ENCODE results near the gene NEK11. TPM values are rescaled to one million over a fixed set of nuclear protein-coding genes. Genes with fewer than 3 reads are reported as not detected.
A peak's percentile ranks its signal among the peaks of the same experiment; 100 is the strongest.
"Not testable (repeated sequence)": the region's sequence is repeated elsewhere in the genome, so short reads cannot be mapped to it uniquely, and the experiment has no call there.

Gene NEK11
- total RNA-seq, 6 experiments from 2014 or later, result 0.25 to 1.1 (median 0.88) TPM

GRCh38 chr3:131360191-131360755 is 333.6 kb downstream of the NEK11 start:
- no peaks in the 10 kb centered on the region for H3K36me3 ChIP-seq
- WGBS (ENCODE audit: insufficient coverage, low coverage, low lambda C conversion rate, missing lambda C conversion rate), result no CpG with 5 or more reads among the region's 4 CpGs
- TF ChIP-seq POLR2A (IDR thresholded peaks at IDR 0.05), result no peak
- TF ChIP-seq, protein P1, sequence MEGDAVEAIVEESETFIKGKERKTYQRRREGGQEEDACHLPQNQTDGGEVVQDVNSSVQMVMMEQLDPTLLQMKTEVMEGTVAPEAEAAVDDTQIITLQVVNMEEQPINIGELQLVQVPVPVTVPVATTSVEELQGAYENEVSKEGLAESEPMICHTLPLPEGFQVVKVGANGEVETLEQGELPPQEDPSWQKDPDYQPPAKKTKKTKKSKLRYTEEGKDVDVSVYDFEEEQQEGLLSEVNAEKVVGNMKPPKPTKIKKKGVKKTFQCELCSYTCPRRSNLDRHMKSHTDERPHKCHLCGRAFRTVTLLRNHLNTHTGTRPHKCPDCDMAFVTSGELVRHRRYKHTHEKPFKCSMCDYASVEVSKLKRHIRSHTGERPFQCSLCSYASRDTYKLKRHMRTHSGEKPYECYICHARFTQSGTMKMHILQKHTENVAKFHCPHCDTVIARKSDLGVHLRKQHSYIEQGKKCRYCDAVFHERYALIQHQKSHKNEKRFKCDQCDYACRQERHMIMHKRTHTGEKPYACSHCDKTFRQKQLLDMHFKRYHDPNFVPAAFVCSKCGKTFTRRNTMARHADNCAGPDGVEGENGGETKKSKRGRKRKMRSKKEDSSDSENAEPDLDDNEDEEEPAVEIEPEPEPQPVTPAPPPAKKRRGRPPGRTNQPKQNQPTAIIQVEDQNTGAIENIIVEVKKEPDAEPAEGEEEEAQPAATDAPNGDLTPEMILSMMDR (IDR thresholded peaks at IDR 0.05), result no peak
- H3K9me3 ChIP-seq, result no peaks in the 10 kb centered on the region
- peaks cover 0 to 19% (median 5%) of the 10 kb centered on the region in 4 donors for H3K4me1 ChIP-seq
- H3K27ac ChIP-seq, result no peak overlapping the region
- no peaks in the 10 kb centered on the region for H3K27me3 ChIP-seq
- intact Hi-C loops (cut with DNase I), result no loop called here
- ATAC-seq (no peak), DNase-seq (no peak)
- no peak overlapping the region for H3K4me3 ChIP-seq

GRCh38 chr3:131361066-131361463 is 334.4 kb downstream of the NEK11 start:
- intact Hi-C loops (cut with DNase I); H3K36me3 ChIP-seq; DNase-seq; H3K9me3 ChIP-seq; H3K27me3 ChIP-seq; ATAC-seq: not testable (repeated sequence)
- H3K4me3 ChIP-seq, result peak overlapping the region; percentile 2 to 78 (median 72)
- H3K27ac ChIP-seq, result peak overlapping the region in 2 of 3 donors; percentile 34 to 59
- 49% methylated on average over 7 of the region's 7 CpGs for WGBS (ENCODE audit: insufficient coverage, low coverage, low lambda C conversion rate, missing lambda C conversion rate)
- peaks cover 0 to 19% (median 5%) of the 10 kb centered on the region in 4 donors for H3K4me1 ChIP-seq

DNA sequence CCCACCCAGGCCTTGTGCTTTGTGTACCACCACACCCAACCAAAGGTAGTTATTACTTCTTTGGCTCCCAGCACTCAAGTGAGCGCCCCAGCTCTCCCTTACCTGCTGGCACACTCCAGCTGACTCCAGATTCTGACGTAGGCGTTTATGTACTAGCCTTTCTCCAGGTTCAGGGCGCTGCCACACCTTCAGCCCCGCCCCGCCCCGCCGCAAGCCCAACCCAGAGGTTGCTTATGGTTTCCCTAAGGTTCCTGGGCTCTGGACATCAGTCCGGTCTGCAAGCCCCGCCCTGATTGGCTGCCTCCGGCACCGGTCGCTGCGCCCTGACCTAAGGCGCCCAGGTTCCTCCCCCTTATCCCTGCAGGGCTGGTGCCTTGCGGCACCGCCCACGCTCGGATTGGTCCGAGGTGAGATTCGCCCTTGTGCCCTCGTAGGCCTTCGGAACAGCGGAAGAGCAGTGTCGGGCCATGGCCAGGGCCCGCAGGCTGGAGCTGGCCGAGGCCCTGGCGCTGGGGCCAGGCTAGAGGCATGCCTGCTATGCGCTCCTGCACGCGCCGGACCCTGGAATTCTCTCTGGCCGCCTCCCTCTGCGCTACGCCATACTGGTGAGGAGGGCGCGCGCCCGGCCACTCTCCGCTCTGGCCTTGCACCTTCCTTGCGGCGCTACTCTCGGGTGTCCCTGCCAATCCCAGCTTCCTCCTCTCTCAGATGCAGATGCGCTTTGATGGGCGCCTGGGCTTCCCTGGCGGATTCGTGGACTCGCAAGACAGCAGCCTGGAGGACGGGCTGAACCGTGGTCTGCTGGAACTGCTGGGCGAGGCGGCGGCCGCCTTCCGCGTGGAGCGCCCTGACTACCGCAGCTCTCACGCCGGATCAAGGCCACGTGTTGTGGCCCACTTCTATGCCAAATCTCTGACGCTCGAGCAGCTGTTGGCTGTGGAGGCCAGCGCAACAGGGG is 335.1 kb downstream of the NEK11 start:
- TF ChIP-seq, protein P1 (IDR thresholded peaks at IDR 0.05), result no peak
- peak; percentile 89 for TF ChIP-seq POLR2A (IDR thresholded peaks at IDR 0.05)
- H3K27me3 ChIP-seq, result no peaks in the 10 kb centered on the region
- H3K27ac ChIP-seq, result peak overlapping the region; percentile 59 to 96 (median 95)
- H3K36me3 ChIP-seq, result no peaks in the 10 kb centered on the region
- ATAC-seq (peak; percentile 94 to 98 (median 96)), DNase-seq (peak; percentile 96 to 98 (median 98))
- peak overlapping the region; percentile 60 to 78 (median 72) for H3K4me3 ChIP-seq
- no peaks in the 10 kb centered on the region for H3K9me3 ChIP-seq
- WGBS (ENCODE audit: insufficient coverage, low coverage, low lambda C conversion rate, missing lambda C conversion rate), result 8% methylated on average over 12 of the region's 64 CpGs
- peaks cover 0 to 19% (median 5%) of the 10 kb centered on the region in 4 donors for H3K4me1 ChIP-seq
- intact Hi-C loops (cut with DNase I), result no loop called here

- 80% methylated on average over 1 of the region's 3 CpGs for WGBS (ENCODE audit: insufficient coverage, low coverage, low lambda C conversion rate, missing lambda C conversion rate)
- peaks cover 0 to 19% (median 5%) of the 10 kb centered on the region in 4 donors for H3K4me1 ChIP-seq
- no peaks in the 10 kb centered on the region for H3K9me3 ChIP-seq
- no peak for TF ChIP-seq POLR2A (IDR thresholded peaks at IDR 0.05)
- H3K27me3 ChIP-seq, result no peaks in the 10 kb centered on the region
- H3K4me3 ChIP-seq, result no peak overlapping the region
- ATAC-seq (no peak), DNase-seq (no peak)
- H3K27ac ChIP-seq, result no peak overlapping the region
- no peaks in the 10 kb centered on the region for H3K36me3 ChIP-seq
- intact Hi-C loops (cut with DNase I), result no loop called here
Observed at GRCh38 chr3:131363275-131363674, 336.6 kb downstream of the NEK11 start.

DNA sequence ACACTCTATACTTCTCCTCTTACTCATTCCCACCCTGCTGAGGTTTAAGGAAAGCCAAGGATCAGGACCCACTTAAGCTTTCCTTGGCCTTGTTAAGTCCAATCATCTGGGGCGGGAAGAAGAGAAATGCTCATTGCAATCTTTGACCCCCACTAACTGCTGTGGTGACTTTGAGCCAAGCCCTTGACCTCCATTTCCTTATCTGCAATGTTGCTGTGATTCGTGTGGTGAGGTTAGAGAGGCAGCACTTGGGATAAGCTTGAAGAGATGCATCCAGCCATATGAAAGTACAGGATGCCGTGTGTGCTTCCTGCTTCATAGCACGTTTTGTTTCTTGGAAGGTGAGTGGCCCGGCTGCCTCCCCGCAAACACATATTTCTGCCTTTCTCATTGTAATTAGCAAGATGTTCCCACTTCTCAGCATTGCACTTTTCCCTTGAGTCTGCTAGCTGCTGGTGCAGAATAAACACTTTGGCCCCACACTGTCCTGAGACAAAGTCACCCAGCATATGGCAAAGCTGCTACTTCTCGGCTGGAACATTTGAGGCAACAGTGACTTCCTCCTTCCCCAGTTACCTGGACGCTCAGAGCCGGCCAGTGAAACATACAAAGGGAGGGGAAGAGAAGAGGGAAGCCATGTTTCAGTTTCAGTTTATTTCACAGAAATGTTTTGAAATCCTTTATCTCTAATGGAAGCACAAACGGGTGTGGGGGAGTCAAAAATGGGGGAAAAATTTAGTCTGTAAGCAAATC is 344.4 kb downstream of the NEK11 start:
- Histone ChIP-seq H3K36me3 (peaks cover 0 to 13% (median 5%) of the 10 kb centered on the region in 4 donors), H3K4me3 (no peak overlapping the region), H3K9me3 (no peaks in the 10 kb centered on the region), H3K27me3 (no peaks in the 10 kb centered on the region), H3K27ac (no peak overlapping the region), H3K4me1 (no peaks in the 10 kb centered on the region)
- DNase-seq (no peak), ATAC-seq (peak in 2 of 4 donors; percentile 20 to 45)
- 56% methylated on average over 10 of the region's 10 CpGs for WGBS (ENCODE audit: insufficient coverage, low coverage, low lambda C conversion rate, missing lambda C conversion rate)
- intact Hi-C loops (cut with DNase I), result no loop called here
- no peak for TF ChIP-seq POLR2A (IDR thresholded peaks at IDR 0.05)
- TF ChIP-seq, protein P1 (IDR thresholded peaks at IDR 0.05), result no peak
